HCT116 (cell line): ENCODE results near the gene AGGF1. TPM values are rescaled to one million over a fixed set of nuclear protein-coding genes. Genes with fewer than 3 reads are reported as not detected.

ENCODE experiments used
- ATAC-seq: fragments of 200-7000 bp; cut with Tn5 transposase; 2 replicates; pipeline ENCODE4 v1.9.1; 2020; ENCODE audit warnings: mild to moderate bottlenecking, moderate library complexity
- BruUV-seq: library from RNA; stranded (reverse); fragments of 400-500 nt; replicated peaks from 2 replicates; lab custom pipeline; 2021; lab: Mats Ljungman, UMichigan
- CTCF ChIA-PET: fragments of 300-600 bp; sonication (Branson Sonifier 250); formaldehyde crosslinking; loops from one replicate; lab custom pipeline; 2021; ENCODE audit warnings: antibody characterized with exemption; lab: Charles Lee
- POLR2A ChIA-PET: fragments of 300-600, 350-600 bp; sonication (Branson Sonifier 250); formaldehyde crosslinking; loops from one replicate; lab custom pipeline; 2021; ENCODE audit warnings: antibody characterized with exemption; lab: Charles Lee
- RAD21 ChIA-PET, 2 experiments: fragments of 300-600 bp; sonication (Branson Sonifier 250); formaldehyde crosslinking; loops; one replicate each; lab custom pipeline; 2023; ENCODE audit warnings: low total read pairs in 2 of 2; ENCODE audit not compliant: uncharacterized antibody in 2 of 2, unreplicated experiment in 2 of 2, low non-redundant PET in 1 of 2; lab: Charles Lee
- DNase-seq: peaks from one replicate; pipeline ENCODE4 v3.0.0-alpha.2; 2010; ENCODE audit warnings: low read depth, low spot score
- H2AFZ ChIP-seq: fragments of 200-600 bp; shearing (Covaris generic), sonication (generic); 2 replicates; pipeline ENCODE4 v1.6.1; 2017; ENCODE audit warnings: low read depth, mixed run types, mixed read lengths, antibody characterized with exemption, low read length; ENCODE audit not compliant: poor library complexity, severe bottlenecking
- H3K27ac ChIP-seq: 2 replicates; pipeline ENCODE4 v1.5.1; 2012; ENCODE audit warnings: low read depth, low read length
- H3K27me3 ChIP-seq: fragments of 200-600 bp; sonication (generic); 2 replicates; pipeline ENCODE4 v1.6.1; 2016; ENCODE audit warnings: mixed run types, low read length, mixed read lengths; ENCODE audit not compliant: insufficient read depth
- H3K36me3 ChIP-seq, 2 experiments: fragments of 200-500 bp in 1 of 2; fragments of 200-600 bp in 1 of 2; sonication (Bioruptor generic) in 1 of 2; sonication (generic) in 1 of 2; 2 replicates each; pipeline versions ENCODE4 v1.5.1 to v1.6.1; 2014 to 2016; ENCODE audit warnings: low read length in 2 of 2, inconsistent platforms in 1 of 2, mixed read lengths in 1 of 2, mixed run types in 1 of 2; ENCODE audit not compliant: insufficient read depth in 2 of 2, control insufficient read depth in 1 of 2
- H3K4me1 ChIP-seq, 2 experiments: fragments of 200-600 bp in 1 of 2; sonication (generic) in 1 of 2; 2 replicates each; pipeline versions ENCODE4 v1.5.1 to v1.6.1; 2012 to 2017; ENCODE audit warnings: low read length in 2 of 2, inconsistent platforms in 1 of 2, mild to moderate bottlenecking in 1 of 2, mixed read lengths in 1 of 2, mixed run types in 1 of 2, moderate library complexity in 1 of 2; ENCODE audit not compliant: insufficient read depth in 2 of 2, control insufficient read depth in 1 of 2
- H3K4me2 ChIP-seq: fragments of 200-600 bp; sonication (generic); 2 replicates; pipeline ENCODE4 v1.6.1; 2017; ENCODE audit warnings: mixed run types, low read length, mixed read lengths
- H3K4me3 ChIP-seq, 2 experiments: fragments of 200-600 bp in 1 of 2; sonication (generic) in 1 of 2; replicated peaks in 1 of 2; 2 replicates each; pipeline ENCODE4 v1.5.1; 2011 to 2016; ENCODE audit warnings: low read length in 2 of 2, control low read depth in 1 of 2, low read depth in 1 of 2, mild to moderate bottlenecking in 1 of 2, mixed read lengths in 1 of 2, mixed run types in 1 of 2
- H3K79me2 ChIP-seq: fragments of 200-600 bp; sonication (generic); 2 replicates; pipeline ENCODE4 v1.6.1; 2017; ENCODE audit warnings: mild to moderate bottlenecking, mixed run types, low read length, moderate library complexity, mixed read lengths; ENCODE audit not compliant: insufficient read depth
- H3K9ac ChIP-seq: fragments of 200-600 bp; sonication (generic); 2 replicates; pipeline ENCODE4 v1.6.1; 2016; ENCODE audit warnings: low read length, mixed read lengths
- H3K9me2 ChIP-seq: fragments of 200-600 bp; sonication (generic), shearing (Covaris generic); 2 replicates; pipeline ENCODE4 v1.6.1; 2017; ENCODE audit warnings: mixed run types, mild to moderate bottlenecking, moderate library complexity; ENCODE audit not compliant: insufficient read depth
- H3K9me3 ChIP-seq, 2 experiments: fragments of 200-500 bp in 1 of 2; fragments of 200-600 bp in 1 of 2; sonication (Bioruptor generic) in 1 of 2; sonication (generic) in 1 of 2; 2 replicates each; pipeline ENCODE4 v1.6.1; 2014 to 2017; ENCODE audit warnings: low read length in 2 of 2, mixed read lengths in 2 of 2, inconsistent platforms in 1 of 2, low read depth in 1 of 2, mild to moderate bottlenecking in 1 of 2, mixed run types in 1 of 2, moderate library complexity in 1 of 2; ENCODE audit not compliant: control insufficient read depth in 1 of 2, insufficient read depth in 1 of 2
- H4K20me1 ChIP-seq: fragments of 200-600 bp; sonication (generic), shearing (Covaris generic); 2 replicates; pipeline ENCODE4 v1.6.1; 2017; ENCODE audit warnings: mixed run types, mild to moderate bottlenecking, moderate library complexity; ENCODE audit not compliant: insufficient read depth
- CBX3 ChIP-seq: IDR thresholded peaks from 2 replicates; pipeline ENCODE4 v1.6.1; 2012; ENCODE audit warnings: low read depth
- CEBPB ChIP-seq: IDR thresholded peaks from 2 replicates; pipeline ENCODE4 v1.6.1; 2012; ENCODE audit warnings: low read depth
- EZH2 ChIP-seq: fragments of 200-600 bp; sonication (generic); IDR thresholded peaks from 2 replicates; pipeline ENCODE4 v1.6.1; 2017; ENCODE audit warnings: antibody characterized with exemption, mixed run types
- EZH2phosphoT487 ChIP-seq: fragments of 200-600 bp; IDR thresholded peaks from 2 replicates; pipeline ENCODE4 v1.6.1; 2018; ENCODE audit warnings: antibody characterized with exemption, borderline replicate concordance
- POLR2AphosphoS5 ChIP-seq: IDR thresholded peaks from 2 replicates; pipeline ENCODE4 v1.6.1; 2011; ENCODE audit warnings: mild to moderate bottlenecking, low read depth, low read length, moderate library complexity
- SP1 ChIP-seq: IDR thresholded peaks from 2 replicates; pipeline ENCODE4 v1.6.1; 2012; ENCODE audit warnings: low read depth
- SRF ChIP-seq: IDR thresholded peaks from 2 replicates; pipeline ENCODE4 v1.6.1; 2012; ENCODE audit warnings: low read depth
- intact Hi-C: fragments of 100-400 bp; cut with micrococcal nuclease; formaldehyde crosslinking; loops from 2 replicates; pipeline ENCODE4 v1.10.0; 2022
- total RNA-seq: library from RNA; stranded (reverse); gene quantifications from one replicate; pipeline ENCODE4 v1.2.1, GENCODE V29; 2021; ENCODE audit not compliant: unreplicated experiment
- TF ChIP-seq, protein P1 (sequence below): IDR thresholded peaks from 2 replicates; pipeline ENCODE4 v1.6.1; 2012; ENCODE audit warnings: low read depth

AGGF1 gene
- total RNA-seq, 1 experiment from 2014 or later, result 22.2 TPM

DNA sequence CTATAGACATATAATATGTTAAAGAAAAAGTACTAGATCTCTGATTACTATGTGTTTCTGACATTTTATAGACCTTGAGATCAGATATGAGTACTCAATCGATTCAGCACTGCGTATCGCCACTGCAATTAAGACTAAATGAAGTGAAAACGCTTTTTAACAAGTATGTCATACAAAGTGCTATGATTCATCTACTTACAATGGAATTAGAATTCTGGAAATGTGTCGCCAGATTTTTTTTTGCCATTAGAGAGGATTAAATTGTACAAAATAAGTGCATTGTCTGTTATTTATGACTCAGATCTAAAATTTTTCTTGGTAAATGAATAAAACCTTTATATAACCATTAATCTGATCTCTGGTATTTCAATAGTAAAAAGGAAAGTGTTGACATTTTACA lies 20.0 kb upstream of the AGGF1 start:
- ATAC-seq, result no peak
- H3K9me2 ChIP-seq, result no peaks in the 10 kb centered on the region
- H3K27ac ChIP-seq, result no peak overlapping the region
- RAD21 ChIA-PET, result no interaction called here
- BruUV-seq, result no TSS peak
- H2AFZ ChIP-seq, result no peak overlapping the region
- no peak overlapping the region for H3K9ac ChIP-seq
- no peak overlapping the region for H3K4me3 ChIP-seq
- no peak overlapping the region for H3K4me2 ChIP-seq
- H4K20me1 ChIP-seq, result no peaks in the 10 kb centered on the region
- H3K27me3 ChIP-seq, result no peaks in the 10 kb centered on the region
- H3K4me1 ChIP-seq, result peaks cover 0 to 5% of the 10 kb centered on the region in 2 experiments; a peak in 1 of 4 replicates
- CTCF ChIA-PET, result no interaction called here
- no peaks in the 10 kb centered on the region for H3K79me2 ChIP-seq
- intact Hi-C loops, result loop anchor here (10.0 kb wide), 1 partner anchor 235 kb away; no protein-coding TSS in a partner anchor
- POLR2A ChIA-PET, result no interaction called here
- TF ChIP-seq CBX3, result no peak
- TF ChIP-seq, all 23 proteins: peak for 0
- no peak for DNase-seq
- Histone ChIP-seq H3K9me3 (no peaks in the 10 kb centered on the region), H3K36me3 (no peaks in the 10 kb centered on the region)

GRCh38 chr5:77011498-77011897 lies 18.7 kb upstream of the AGGF1 start:
- H3K9me2 ChIP-seq, result no peaks in the 10 kb centered on the region
- H3K27ac ChIP-seq, result no peak overlapping the region
- no peak overlapping the region for H3K9ac ChIP-seq
- no peak for TF ChIP-seq POLR2AphosphoS5
- TF ChIP-seq, protein P1, sequence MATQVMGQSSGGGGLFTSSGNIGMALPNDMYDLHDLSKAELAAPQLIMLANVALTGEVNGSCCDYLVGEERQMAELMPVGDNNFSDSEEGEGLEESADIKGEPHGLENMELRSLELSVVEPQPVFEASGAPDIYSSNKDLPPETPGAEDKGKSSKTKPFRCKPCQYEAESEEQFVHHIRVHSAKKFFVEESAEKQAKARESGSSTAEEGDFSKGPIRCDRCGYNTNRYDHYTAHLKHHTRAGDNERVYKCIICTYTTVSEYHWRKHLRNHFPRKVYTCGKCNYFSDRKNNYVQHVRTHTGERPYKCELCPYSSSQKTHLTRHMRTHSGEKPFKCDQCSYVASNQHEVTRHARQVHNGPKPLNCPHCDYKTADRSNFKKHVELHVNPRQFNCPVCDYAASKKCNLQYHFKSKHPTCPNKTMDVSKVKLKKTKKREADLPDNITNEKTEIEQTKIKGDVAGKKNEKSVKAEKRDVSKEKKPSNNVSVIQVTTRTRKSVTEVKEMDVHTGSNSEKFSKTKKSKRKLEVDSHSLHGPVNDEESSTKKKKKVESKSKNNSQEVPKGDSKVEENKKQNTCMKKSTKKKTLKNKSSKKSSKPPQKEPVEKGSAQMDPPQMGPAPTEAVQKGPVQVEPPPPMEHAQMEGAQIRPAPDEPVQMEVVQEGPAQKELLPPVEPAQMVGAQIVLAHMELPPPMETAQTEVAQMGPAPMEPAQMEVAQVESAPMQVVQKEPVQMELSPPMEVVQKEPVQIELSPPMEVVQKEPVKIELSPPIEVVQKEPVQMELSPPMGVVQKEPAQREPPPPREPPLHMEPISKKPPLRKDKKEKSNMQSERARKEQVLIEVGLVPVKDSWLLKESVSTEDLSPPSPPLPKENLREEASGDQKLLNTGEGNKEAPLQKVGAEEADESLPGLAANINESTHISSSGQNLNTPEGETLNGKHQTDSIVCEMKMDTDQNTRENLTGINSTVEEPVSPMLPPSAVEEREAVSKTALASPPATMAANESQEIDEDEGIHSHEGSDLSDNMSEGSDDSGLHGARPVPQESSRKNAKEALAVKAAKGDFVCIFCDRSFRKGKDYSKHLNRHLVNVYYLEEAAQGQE, result no peak
- TF ChIP-seq SRF, result no peak
- no peak for TF ChIP-seq EZH2phosphoT487
- no peak for TF ChIP-seq CEBPB
- TF ChIP-seq SP1, result no peak
- no peak for TF ChIP-seq EZH2
- no peak overlapping the region for H3K4me2 ChIP-seq
- BruUV-seq, result no TSS peak
- H3K27me3 ChIP-seq, result no peaks in the 10 kb centered on the region
- DNase-seq, result no peak
- ATAC-seq, result no peak
- CTCF ChIA-PET, result no interaction called here
- no peaks in the 10 kb centered on the region for H3K79me2 ChIP-seq
- POLR2A ChIA-PET, result no interaction called here
- no peak overlapping the region for H3K4me3 ChIP-seq
- intact Hi-C loops, result loop anchor here (10.0 kb wide), 1 partner anchor 237 kb away; no protein-coding TSS in a partner anchor
- RAD21 ChIA-PET, result no interaction called here
- H3K4me1 ChIP-seq, result peaks cover 0 to 5% of the 10 kb centered on the region in 2 experiments; a peak in 1 of 4 replicates
- H4K20me1 ChIP-seq, result no peaks in the 10 kb centered on the region
- no peak overlapping the region for H2AFZ ChIP-seq
- no peaks in the 10 kb centered on the region for H3K36me3 ChIP-seq
- H3K9me3 ChIP-seq, result no peaks in the 10 kb centered on the region
